BLaER1 treated with 17β-estradiol and CSF1 and Interleukin-3, amounts not matched to agents 10 nM and 100 nM (cell line): ENCODE results near the gene TCF4.
A peak's percentile ranks its signal among the peaks of the same experiment; 100 is the strongest.

Experiments
- H3K27ac ChIP-seq, 11 experiments: shearing (Covaris generic); formaldehyde crosslinking; 2 replicates each; pipeline ENCODE4 v1.8.1; 2022
- H3K27me3 ChIP-seq, 11 experiments: shearing (Covaris generic); formaldehyde crosslinking; 2 replicates each; pipeline ENCODE4 v1.8.1; 2022
- H3K36me3 ChIP-seq, 11 experiments: shearing (Covaris generic); formaldehyde crosslinking; 2 replicates each; pipeline ENCODE4 v1.8.1; 2022
- H3K4me1 ChIP-seq, 10 experiments: shearing (Covaris generic); formaldehyde crosslinking; 2 replicates each; pipeline ENCODE4 v1.8.1; 2022
- H3K4me2 ChIP-seq, 11 experiments: shearing (Covaris generic); formaldehyde crosslinking; 2 replicates each; pipeline ENCODE4 v1.8.1; 2022
- H3K4me3 ChIP-seq, 10 experiments: shearing (Covaris generic); formaldehyde crosslinking; 2 replicates each; pipeline ENCODE4 v1.8.1; 2022
- H3K9ac ChIP-seq, 11 experiments: shearing (Covaris generic); formaldehyde crosslinking; 2 replicates each; pipeline ENCODE4 v1.8.1; 2022
- H3K9me3 ChIP-seq, 11 experiments: shearing (Covaris generic); formaldehyde crosslinking; replicated peaks in 1 of 11; 2 replicates each; pipeline ENCODE4 v1.8.1; 2022
- H4K20me1 ChIP-seq, 11 experiments: shearing (Covaris generic); formaldehyde crosslinking; 2 replicates each; pipeline ENCODE4 v1.8.1; 2022
- Cebpa-rat ChIP-seq, 11 experiments: shearing (Covaris generic); IDR thresholded peaks; 2 replicates each; pipeline ENCODE4 v1.8.1; 2022

Gene TCF4

GRCh38 chr18:55453186-55453585 is 134.8 kb downstream of the TCF4 start:
- TF ChIP-seq Cebpa-rat (IDR thresholded peaks at IDR 0.05): no peak
- no peak overlapping the region for H3K27ac ChIP-seq
- peaks cover 16 to 37% (median 26%) of the 10 kb centered on the region in 10 experiments for H3K4me1 ChIP-seq
- no peak overlapping the region for H3K9ac ChIP-seq
- peaks cover 13 to 90% (median 66%) of the 10 kb centered on the region in 11 experiments for H3K36me3 ChIP-seq
- H3K4me3 ChIP-seq: no peak overlapping the region
- no peak overlapping the region for H3K4me2 ChIP-seq
- H4K20me1 ChIP-seq: peaks cover 0 to 100% (median 91%) of the 10 kb centered on the region in 11 experiments; a peak in 16 of 22 replicates
- H3K27me3 ChIP-seq: no peaks in the 10 kb centered on the region
- 0 out of 22 replicates have a peak, but pooled peaks cover 0 to 3% (median 0%) of the 10 kb centered on the region in 11 experiments for H3K9me3 ChIP-seq

- Histone ChIP-seq H4K20me1 (peaks cover 0 to 100% (median 90%) of the 10 kb centered on the region in 11 experiments; a peak in 16 of 22 replicates), H3K27me3 (no peaks in the 10 kb centered on the region), H3K9me3 (peaks cover 0 to 9% (median 2%) of the 10 kb centered on the region in 11 experiments; a peak in 15 of 22 replicates), H3K4me3 (no peak overlapping the region), H3K4me1 (peaks cover 24 to 44% (median 31%) of the 10 kb centered on the region in 10 experiments), H3K9ac (no peak overlapping the region), H3K36me3 (peaks cover 11 to 82% (median 56%) of the 10 kb centered on the region in 11 experiments), H3K27ac (no peak overlapping the region), H3K4me2 (no peak overlapping the region; a peak in 1 of 22 replicates)
- TF ChIP-seq Cebpa-rat (IDR thresholded peaks at IDR 0.05): no peak
Observed at GRCh38 chr18:55452123-55452611, 135.8 kb downstream of the TCF4 start.

GRCh38 chr18:55449412-55450140 is 138.4 kb downstream of the TCF4 start:
- H3K4me3 ChIP-seq: no peak overlapping the region

GRCh38 chr18:55448420-55448819 is 139.6 kb downstream of the TCF4 start:
- Histone ChIP-seq H3K36me3 (peaks cover 24 to 85% (median 59%) of the 10 kb centered on the region in 11 experiments), H3K4me3 (no peak overlapping the region), H3K9me3 (peaks cover 12 to 41% (median 34%) of the 10 kb centered on the region in 11 experiments), H3K27ac (peak overlapping the region in 1 of 11 experiments; percentile 24; a peak in 2 of 22 replicates), H3K4me1 (peaks cover 24 to 62% (median 38%) of the 10 kb centered on the region in 10 experiments), H3K27me3 (no peaks in the 10 kb centered on the region), H4K20me1 (peaks cover 0 to 97% (median 77%) of the 10 kb centered on the region in 11 experiments; a peak in 16 of 22 replicates), H3K9ac (peak overlapping the region in 1 of 11 experiments; percentile 15; a peak in 2 of 22 replicates), H3K4me2 (peak overlapping the region; percentile 16 to 45 (median 29); a peak in 19 of 22 replicates)
- no peak for TF ChIP-seq Cebpa-rat (IDR thresholded peaks at IDR 0.05)

More at GRCh38 chr18:55449412-55450140, 138.4 kb downstream of the TCF4 start:
- H3K9ac ChIP-seq: no peak overlapping the region; a peak in 1 of 22 replicates
- H3K4me2 ChIP-seq: peak overlapping the region in 9 of 11 experiments; percentile 10 to 45 (median 29); a peak in 12 of 22 replicates
- H3K27ac ChIP-seq: 0 out of 22 replicates have a peak overlapping the region, but pooled peaks of 1 of the 11 experiments have one; percentile 24
- H3K9me3 ChIP-seq: peaks cover 12 to 35% (median 27%) of the 10 kb centered on the region in 11 experiments
- H4K20me1 ChIP-seq: peaks cover 0 to 97% (median 77%) of the 10 kb centered on the region in 11 experiments; a peak in 16 of 22 replicates
- no peak for TF ChIP-seq Cebpa-rat (IDR thresholded peaks at IDR 0.05)
- peaks cover 24 to 84% (median 58%) of the 10 kb centered on the region in 11 experiments for H3K36me3 ChIP-seq
- no peaks in the 10 kb centered on the region for H3K27me3 ChIP-seq
- H3K4me1 ChIP-seq: peaks cover 24 to 52% (median 30%) of the 10 kb centered on the region in 10 experiments

GRCh38 chr18:55447672-55448018 is 140.3 kb downstream of the TCF4 start:
- no peak for TF ChIP-seq Cebpa-rat (IDR thresholded peaks at IDR 0.05)
- Histone ChIP-seq H3K4me1 (peaks cover 30 to 69% (median 44%) of the 10 kb centered on the region in 10 experiments), H3K4me3 (no peak overlapping the region), H3K4me2 (peak overlapping the region in 6 of 11 experiments; percentile 20 to 45 (median 31); a peak in 7 of 22 replicates), H3K9ac (no peak overlapping the region), H3K27me3 (no peaks in the 10 kb centered on the region), H3K27ac (no peak overlapping the region), H3K9me3 (peaks cover 12 to 41% (median 34%) of the 10 kb centered on the region in 11 experiments), H3K36me3 (peaks cover 24 to 85% (median 58%) of the 10 kb centered on the region in 11 experiments), H4K20me1 (peaks cover 0 to 97% (median 77%) of the 10 kb centered on the region in 11 experiments; a peak in 15 of 22 replicates)

- H3K27ac ChIP-seq: no peak overlapping the region
- peaks cover 12 to 41% (median 34%) of the 10 kb centered on the region in 11 experiments for H3K9me3 ChIP-seq
- H3K4me2 ChIP-seq: peak overlapping the region in 1 of 11 experiments; percentile 8; a peak in 1 of 22 replicates
- TF ChIP-seq Cebpa-rat (IDR thresholded peaks at IDR 0.05): no peak
- H3K36me3 ChIP-seq: peaks cover 19 to 82% (median 53%) of the 10 kb centered on the region in 11 experiments
- no peak overlapping the region for H3K4me3 ChIP-seq
- H4K20me1 ChIP-seq: peaks cover 0 to 97% (median 77%) of the 10 kb centered on the region in 11 experiments; a peak in 15 of 22 replicates
- no peaks in the 10 kb centered on the region for H3K27me3 ChIP-seq
- peaks cover 29 to 69% (median 47%) of the 10 kb centered on the region in 10 experiments for H3K4me1 ChIP-seq
- no peak overlapping the region for H3K9ac ChIP-seq
Observed at GRCh38 chr18:55446996-55447671, 140.9 kb downstream of the TCF4 start.

GRCh38 chr18:55444536-55444935 is 143.5 kb downstream of the TCF4 start:
- Histone ChIP-seq H3K4me3 (no peak overlapping the region), H4K20me1 (peaks cover 0 to 97% (median 60%) of the 10 kb centered on the region in 11 experiments; a peak in 15 of 22 replicates), H3K36me3 (peaks cover 13 to 74% (median 45%) of the 10 kb centered on the region in 11 experiments), H3K9me3 (peaks cover 12 to 46% (median 34%) of the 10 kb centered on the region in 11 experiments), H3K27ac (no peak overlapping the region), H3K4me1 (peaks cover 36 to 77% (median 58%) of the 10 kb centered on the region in 10 experiments), H3K9ac (no peak overlapping the region), H3K4me2 (peak overlapping the region in 2 of 11 experiments; percentile 24 to 47; a peak in 3 of 22 replicates), H3K27me3 (no peaks in the 10 kb centered on the region)
- no peak for TF ChIP-seq Cebpa-rat (IDR thresholded peaks at IDR 0.05)

- no peak overlapping the region for H3K27ac ChIP-seq
Observed at GRCh38 chr18:55443776-55444175, 144.2 kb downstream of the TCF4 start.

More at GRCh38 chr18:55443776-55444175, 144.2 kb downstream of the TCF4 start:
- Histone ChIP-seq H3K9me3 (peaks cover 12 to 51% (median 40%) of the 10 kb centered on the region in 11 experiments), H3K9ac (no peak overlapping the region), H3K4me2 (peak overlapping the region in 5 of 11 experiments; percentile 3 to 47 (median 44); a peak in 7 of 22 replicates), H3K36me3 (peaks cover 13 to 81% (median 51%) of the 10 kb centered on the region in 11 experiments), H4K20me1 (peaks cover 0 to 97% (median 56%) of the 10 kb centered on the region in 11 experiments; a peak in 15 of 22 replicates), H3K27me3 (no peaks in the 10 kb centered on the region), H3K4me3 (no peak overlapping the region), H3K4me1 (peaks cover 37 to 71% (median 57%) of the 10 kb centered on the region in 10 experiments)
- no peak for TF ChIP-seq Cebpa-rat (IDR thresholded peaks at IDR 0.05)
